ENCODE results near the gene PSME3.

PSME3 gene

GRCh38 chr17:42844271-42844670, 11.1 kb downstream of the PSME3 start, which contains the start of gene AOC2:
Gene AOC2 (plus strand): TSS chr17:42844580. CDS start chr17:42844627, 47 bp downstream.
- in situ Hi-C loops (cut with MboI; ENCODE audit: low pct_unique_long_range_greater_than_20kb, low sequenced_read_pairs, unreplicated experiment): no loop called here
- DNase-seq (ENCODE audit: low spot score): no peak
- no peak for TF ChIP-seq CTCF (IDR thresholded peaks at IDR 0.05; ENCODE audit: extremely low read depth, insufficient read depth, missing control alignments)

- DNase-seq (ENCODE audit: low spot score): no peak
- in situ Hi-C loops (cut with MboI; ENCODE audit: low pct_unique_long_range_greater_than_20kb, low sequenced_read_pairs, unreplicated experiment): no loop called here
- TF ChIP-seq CTCF (IDR thresholded peaks at IDR 0.05; ENCODE audit: extremely low read depth, insufficient read depth, missing control alignments): no peak
Observed at GRCh38 chr17:42844761-42845555, 11.8 kb downstream of the PSME3 start.

DNA sequence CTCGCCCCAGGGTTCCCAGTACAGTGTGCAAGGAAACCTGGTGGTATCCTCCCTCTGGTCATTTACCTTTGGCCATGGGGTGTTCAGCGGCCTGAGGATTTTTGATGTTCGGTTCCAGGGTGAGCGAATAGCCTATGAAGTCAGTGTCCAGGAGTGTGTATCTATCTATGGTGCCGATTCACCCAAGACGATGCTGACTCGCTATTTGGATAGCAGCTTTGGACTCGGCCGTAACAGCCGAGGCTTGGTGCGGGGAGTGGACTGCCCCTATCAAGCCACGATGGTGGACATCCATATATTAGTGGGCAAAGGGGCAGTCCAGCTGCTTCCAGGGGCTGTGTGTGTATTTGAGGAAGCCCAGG, 12.3 kb downstream of the PSME3 start:
- DNase-seq (ENCODE audit: low spot score): no peak
- TF ChIP-seq CTCF (IDR thresholded peaks at IDR 0.05; ENCODE audit: extremely low read depth, insufficient read depth, missing control alignments): no peak
- in situ Hi-C loops (cut with MboI; ENCODE audit: low pct_unique_long_range_greater_than_20kb, low sequenced_read_pairs, unreplicated experiment): no loop called here

GRCh38 chr17:42845918-42846593, 12.9 kb downstream of the PSME3 start:
- no peak for TF ChIP-seq CTCF (IDR thresholded peaks at IDR 0.05; ENCODE audit: extremely low read depth, insufficient read depth, missing control alignments)
- in situ Hi-C loops (cut with MboI; ENCODE audit: low pct_unique_long_range_greater_than_20kb, low sequenced_read_pairs, unreplicated experiment): no loop called here

DNA sequence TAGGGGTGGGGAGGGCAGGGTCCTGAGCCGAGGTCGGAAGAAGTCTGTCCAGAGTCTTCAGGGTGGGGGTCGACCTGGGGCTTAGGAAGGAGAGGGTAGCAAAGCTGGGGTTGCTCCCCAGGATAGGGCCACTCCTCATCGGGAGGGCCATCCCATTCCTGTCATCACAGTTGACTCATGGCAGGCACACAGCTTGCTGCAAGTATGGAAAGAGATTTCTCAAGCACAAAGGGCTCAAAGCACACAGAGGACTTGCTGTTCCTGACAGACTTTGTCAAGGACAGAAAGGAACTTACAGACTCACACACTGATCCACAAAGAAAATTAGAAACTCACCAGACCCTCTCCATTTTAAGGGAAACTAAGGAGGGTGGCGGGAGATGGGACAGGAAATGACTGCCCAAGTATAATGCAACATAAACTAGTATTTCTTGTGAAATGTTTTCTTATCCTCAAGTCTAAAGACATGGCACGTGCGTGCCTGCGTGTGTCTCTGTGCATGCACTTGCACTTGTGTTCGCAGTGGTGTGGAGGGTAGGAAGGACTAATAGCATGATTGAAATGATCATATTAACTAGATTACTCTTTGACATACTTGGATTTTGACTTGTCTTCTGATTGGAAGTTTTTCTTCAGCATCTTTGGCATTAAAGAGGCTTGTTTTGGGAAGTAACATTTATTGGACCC, 13.5 kb downstream of the PSME3 start:
- in situ Hi-C loops (cut with MboI; ENCODE audit: low pct_unique_long_range_greater_than_20kb, low sequenced_read_pairs, unreplicated experiment): no loop called here
- TF ChIP-seq CTCF (IDR thresholded peaks at IDR 0.05; ENCODE audit: extremely low read depth, insufficient read depth, missing control alignments): no peak
- DNase-seq (ENCODE audit: low spot score): no peak

More at GRCh38 chr17:42845918-42846593, 12.9 kb downstream of the PSME3 start:
- peak; percentile 37 for DNase-seq (ENCODE audit: low spot score)

DNA sequence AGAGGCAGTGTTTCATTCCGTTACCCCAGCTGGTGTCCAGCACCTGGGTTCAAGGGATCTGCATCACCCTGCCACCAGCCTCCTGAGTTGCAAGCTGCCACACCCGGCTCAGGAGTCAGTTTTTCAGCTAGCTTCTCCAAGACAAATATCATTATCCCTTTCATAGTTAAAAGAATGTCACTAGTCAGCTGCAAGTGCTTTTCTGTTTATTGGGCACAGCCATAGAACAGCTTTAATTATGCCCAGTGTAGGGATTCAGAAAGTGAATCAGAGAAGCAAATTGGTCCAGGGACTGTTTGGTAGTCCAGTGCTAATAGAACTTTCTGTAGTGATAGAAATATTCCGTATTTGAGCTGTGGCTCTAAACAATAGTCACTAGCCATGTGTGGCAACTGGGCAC, 14.9 kb downstream of the PSME3 start:
- in situ Hi-C loops (cut with MboI; ENCODE audit: low pct_unique_long_range_greater_than_20kb, low sequenced_read_pairs, unreplicated experiment): no loop called here

More for the DNA sequence above, 14.9 kb downstream of the PSME3 start:
- no peak for TF ChIP-seq CTCF (IDR thresholded peaks at IDR 0.05; ENCODE audit: extremely low read depth, insufficient read depth, missing control alignments)
- DNase-seq (ENCODE audit: low spot score): no peak

Measured in GM13977 (cell line).